ENCODE results near the gene PTH1R.

- no peak for TF ChIP-seq CTCF (IDR thresholded peaks at IDR 0.05)
- TF ChIP-seq ZFX (IDR thresholded peaks at IDR 0.05; ENCODE audit: borderline replicate concordance) = no peak
These were observed 5.7 kb downstream of the PTH1R start for GRCh38 chr3:46883054-46883829.

All from 22Rv1 (cell line).